Upper lobe of left lung (tissue), 6 donors: Measurements from ENCODE around the gene HVCN1. TPM values are rescaled to one million over a fixed set of nuclear protein-coding genes. Genes with fewer than 3 reads are reported as not detected.

Experiments used
- ATAC-seq, 2 donors: fragments of 200-7000 bp; cut with Tn5 transposase; one replicate each; pipeline ENCODE4 v1.9.1; 2022; ENCODE audit warnings: mild to moderate bottlenecking in 2 of 2, moderate library complexity in 2 of 2; ENCODE audit not compliant: low FRiP score in 2 of 2
- DNase-seq, 2 donors: peaks; one replicate each; pipeline ENCODE4 v3.0.0-alpha.2; 2019 to 2020
- H3K27ac ChIP-seq, 4 donors: fragments of 200-600 bp; sonication (generic); one replicate each; pipeline ENCODE4 v1.5.1; 2016 to 2019
- H3K27me3 ChIP-seq, 4 donors: fragments of 200-600 bp; sonication (generic); one replicate each; pipeline ENCODE4 v1.5.1; 2017 to 2019
- H3K36me3 ChIP-seq, 4 donors: fragments of 200-600 bp; sonication (generic); one replicate each; pipeline ENCODE4 v1.5.1; 2016 to 2019
- H3K4me1 ChIP-seq, 4 donors: fragments of 200-600 bp; sonication (generic); one replicate each; pipeline ENCODE4 v1.5.1; 2018 to 2019
- H3K4me3 ChIP-seq, 4 donors: fragments of 200-600 bp; sonication (generic); one replicate each; pipeline ENCODE4 v1.5.1; 2017 to 2019; ENCODE audit warnings: mild to moderate bottlenecking in 2 of 4, moderate library complexity in 1 of 4
- H3K9me3 ChIP-seq, 4 donors: fragments of 200-600 bp; sonication (generic); one replicate each; pipeline ENCODE4 v1.5.1; 2018 to 2019
- CTCF ChIP-seq, 6 experiments: fragments of 450-650 bp in 4 of 6; fragments of 200-600 bp in 2 of 6; sonication (generic) in 2 of 6; IDR thresholded peaks; one replicate each; pipeline ENCODE4 v1.5.1; 2016 to 2019; ENCODE audit warnings: antibody characterized with exemption in 6 of 6
- EP300 ChIP-seq, 4 donors: sonication (generic); formaldehyde crosslinking; IDR thresholded peaks; one replicate each; pipeline ENCODE4 v1.5.1; 2017; ENCODE audit warnings: antibody characterized with exemption in 4 of 4, control low read depth in 2 of 4
- POLR2A ChIP-seq, 4 donors: fragments of 450-650 bp; IDR thresholded peaks; one replicate each; pipeline ENCODE4 v1.5.1; 2016 to 2017; ENCODE audit warnings: antibody characterized with exemption in 4 of 4, mild to moderate bottlenecking in 2 of 4
- POLR2AphosphoS5 ChIP-seq, 2 donors: sonication (generic); formaldehyde crosslinking; IDR thresholded peaks; one replicate each; pipeline ENCODE4 v1.5.1; 2017; ENCODE audit warnings: antibody characterized with exemption in 2 of 2
- WGBS, 2 donors: methylation state at CpG; one replicate each; pipeline ENCODE4 v1.1.5; 2017 to 2018; 5-methylcytosine and 5-hydroxymethylcytosine counted together
- small RNA-seq, 4 donors: library from RNA; depleted of rRNA; stranded (forward); fragments of <200 nt; gene quantifications; one replicate each; pipeline ENCODE3, GENCODE V24; 2016
- total RNA-seq, 6 donors: library from RNA; depleted of rRNA in 4 of 6; stranded (reverse); fragments of >200 nt in 4 of 6; gene quantifications; one replicate each; pipeline versions ENCODE4 v1.1.0 to v1.2.1, GENCODE V29; 2016 to 2021
- donor health status: DM: no; HTN: no; CAD: no; lungs with moderate emphysema.
- donor health status: DM: no; HTN: yes; CAD: no; lungs with severe emphysema.

The HVCN1 gene
- total RNA-seq, 6 donors from 2014 or later, result 5.8 to 29.2 (median 15.5) TPM

GRCh38 chr12:110599334-110599733, 89.6 kb downstream of the HVCN1 start:
- ATAC-seq, result no peak
- 62 to 75% methylated on average over 4 of the region's 4 CpGs for WGBS, 2 donors
- H3K36me3 ChIP-seq, result no peaks in the 10 kb centered on the region

More at GRCh38 chr12:110599334-110599733, 89.6 kb downstream of the HVCN1 start:
- DNase-seq, result no peak
- no peak for TF ChIP-seq POLR2A (IDR thresholded peaks at IDR 0.05)
- TF ChIP-seq POLR2AphosphoS5 (IDR thresholded peaks at IDR 0.05), result no peak
- TF ChIP-seq EP300 (IDR thresholded peaks at IDR 0.05), result no peak
- no peak for TF ChIP-seq CTCF (IDR thresholded peaks at IDR 0.05)
- Histone ChIP-seq H3K4me3 (no peak overlapping the region), H3K27ac (no peak overlapping the region), H3K27me3 (no peaks in the 10 kb centered on the region), H3K4me1 (peaks cover 0 to 9% (median 4%) of the 10 kb centered on the region in 4 donors), H3K9me3 (no peaks in the 10 kb centered on the region)

Small RNAs within 50 kb of the gene (small RNA-seq; reads per million reads assigned to genes)
- gene RN7SL387P, result 0 reads per million in 4 donors

Other genes starting within 250 kb of the HVCN1 start
- gene ARPC3, start 238.8 kb downstream of the HVCN1 start, total RNA-seq, result 100 to 1,000 TPM; 139 to 347 (median 245) TPM
- gene GPN3, start 220.9 kb downstream of the HVCN1 start, total RNA-seq, result 10 to 100 TPM in 4 of 6 donors, 1 to 10 TPM in 2; 4.1 to 31.4 (median 19.6) TPM
- 1 to 10 TPM; 3.1 to 6.1 (median 3.2) TPM for gene FAM216A, start 220.3 kb downstream of the HVCN1 start, total RNA-seq
- 100 to 1,000 TPM in 1 of 6 donors, 10 to 100 TPM in 5; 29.9 to 102 (median 86.7) TPM for gene VPS29, start 187.0 kb downstream of the HVCN1 start, total RNA-seq
- 1 to 10 TPM in 2 of 6 donors, under 1 TPM in 3, not detected in 1; 0.15 to 2.1 (median 0.94) TPM for gene RAD9B, start 186.8 kb downstream of the HVCN1 start, total RNA-seq
- 10 to 100 TPM; 22.0 to 40.8 (median 25.2) TPM for gene PPTC7, start 105.8 kb downstream of the HVCN1 start, total RNA-seq
- gene TCTN1, start 75.0 kb downstream of the HVCN1 start, total RNA-seq, result 10 to 100 TPM; 21.6 to 50.8 (median 42.6) TPM
- 100 to 1,000 TPM in 2 of 6 donors, 10 to 100 TPM in 4; 26.0 to 114 (median 85.4) TPM for gene PPP1CC, start 53.8 kb upstream of the HVCN1 start, total RNA-seq
- not detected for gene CCDC63, start 157.9 kb upstream of the HVCN1 start, total RNA-seq
- gene MYL2, start 231.5 kb upstream of the HVCN1 start, total RNA-seq, result not detected